ENCODE results near the gene TBC1D17. TPM values are rescaled to one million over a fixed set of nuclear protein-coding genes. Genes with fewer than 3 reads are reported as not detected.

The TBC1D17 gene
- total RNA-seq, 4 donors from 2014 or later: 48.7 to 84.3 (median 66.4) TPM

GRCh38 chr19:49869484-49870308, 7.8 kb upstream of the TBC1D17 start:
- TF ChIP-seq CTCF (IDR thresholded peaks at IDR 0.05 in 4 of 5, conservative IDR thresholded peaks at IDR 0.05 in 1 of 5): peak in 2 of 5 experiments; percentile 22 to 28
- TF ChIP-seq POLR2A (IDR thresholded peaks at IDR 0.05): peak; percentile 70 to 79
- peak; percentile 90 to 91 for ATAC-seq
- peak overlapping the region; percentile 96 to 99 (median 98) for H3K27ac ChIP-seq
- in situ Hi-C loops (cut with MboI; ENCODE audit: low sequenced_read_pairs in 4 of 4): loop anchor here in 2 of 4 donors (10.0 kb wide), 1 partner anchor 55 kb away; the partner anchor contains the start of genes FUZ (in 2 of the 2) and MED25 (in 2 of the 2)
- intact Hi-C loops (cut with DNase I; ENCODE audit: low total_unique reads): loop anchor here (10.0 kb wide), 1 partner anchor 1235 kb away; the partner anchor contains the start of gene DBP
- no peaks in the 10 kb centered on the region for H3K27me3 ChIP-seq
- H3K4me3 ChIP-seq: peak overlapping the region; percentile 56 to 66 (median 61)
- peaks cover 55 to 56% of the 10 kb centered on the region in 2 donors for H3K4me1 ChIP-seq
- peaks cover 0 to 14% of the 10 kb centered on the region in 2 donors for H3K36me3 ChIP-seq
- peak; percentile 96 to 98 for DNase-seq
- no peaks in the 10 kb centered on the region for H3K9me3 ChIP-seq

- in situ Hi-C loops (cut with MboI; ENCODE audit: low sequenced_read_pairs in 4 of 4): loop anchor here in 2 of 4 donors (10.0 kb wide), 1 partner anchor 56 kb away; the partner anchor contains the start of genes FUZ (in 2 of the 2) and MED25 (in 2 of the 2)
- Histone ChIP-seq H3K4me1 (peaks cover 57% of the 10 kb centered on the region in 2 donors), H3K36me3 (peaks cover 0 to 16% of the 10 kb centered on the region in 2 donors), H3K4me3 (peak overlapping the region; percentile 56 to 66 (median 61)), H3K9me3 (no peaks in the 10 kb centered on the region), H3K27me3 (no peaks in the 10 kb centered on the region), H3K27ac (peak overlapping the region; percentile 84 to 98 (median 96))
- DNase-seq (no peak), ATAC-seq (no peak)
- intact Hi-C loops (cut with DNase I; ENCODE audit: low total_unique reads): loop anchor here (10.0 kb wide), 1 partner anchor 1236 kb away; the partner anchor contains the start of gene DBP
- no peak for TF ChIP-seq POLR2A (IDR thresholded peaks at IDR 0.05)
- no peak for TF ChIP-seq CTCF (IDR thresholded peaks at IDR 0.05 in 4 of 5, conservative IDR thresholded peaks at IDR 0.05 in 1 of 5)
Observed at GRCh38 chr19:49870309-49870901, 7.1 kb upstream of the TBC1D17 start.

- Histone ChIP-seq H3K27me3 (no peaks in the 10 kb centered on the region), H3K27ac (peak overlapping the region in 1 of 4 donors; percentile 14), H3K36me3 (peaks cover 0 to 16% of the 10 kb centered on the region in 2 donors), H3K4me1 (peaks cover 52 to 53% of the 10 kb centered on the region in 2 donors), H3K4me3 (no peak overlapping the region), H3K9me3 (no peaks in the 10 kb centered on the region)
- TF ChIP-seq POLR2A (IDR thresholded peaks at IDR 0.05): no peak
- TF ChIP-seq CTCF (IDR thresholded peaks at IDR 0.05 in 4 of 5, conservative IDR thresholded peaks at IDR 0.05 in 1 of 5): no peak
- in situ Hi-C loops (cut with MboI; ENCODE audit: low sequenced_read_pairs in 4 of 4): loop anchor here in 2 of 4 donors (10.0 kb wide), 1 partner anchor 57 kb away; the partner anchor contains the start of genes FUZ (in 2 of the 2) and MED25 (in 2 of the 2)
- DNase-seq (no peak), ATAC-seq (no peak)
- intact Hi-C loops (cut with DNase I; ENCODE audit: low total_unique reads): loop anchor here (10.0 kb wide), 1 partner anchor 1237 kb away; the partner anchor contains the start of gene DBP
Observed at GRCh38 chr19:49871349-49871985, 6.0 kb upstream of the TBC1D17 start.
